IPS-15b (cell line): ENCODE measurements around the gene OXSR1.

Source experiments
- H3K27me3 ChIP-seq: one replicate; pipeline ENCODE4 v1.6.1; 2013; ENCODE audit warnings: low read length; ENCODE audit not compliant: control insufficient read depth, insufficient read depth
- H3K36me3 ChIP-seq: one replicate; pipeline ENCODE4 v1.6.1; 2013; ENCODE audit warnings: low read length; ENCODE audit not compliant: control insufficient read depth, insufficient read depth
- H3K4me1 ChIP-seq: one replicate; pipeline ENCODE4 v1.6.1; 2013; ENCODE audit warnings: mild to moderate bottlenecking, low read length; ENCODE audit not compliant: control insufficient read depth, insufficient read depth
- H3K4me3 ChIP-seq: one replicate; pipeline ENCODE4 v1.5.1; 2013; ENCODE audit warnings: low read depth, low read length
- H3K9ac ChIP-seq: one replicate; pipeline ENCODE4 v1.6.1; 2013; ENCODE audit warnings: low read depth, mild to moderate bottlenecking, low read length
- H3K9me3 ChIP-seq: one replicate; pipeline ENCODE4 v1.6.1; 2013; ENCODE audit warnings: mild to moderate bottlenecking, low read length; ENCODE audit not compliant: control insufficient read depth, insufficient read depth

The OXSR1 gene

DNA sequence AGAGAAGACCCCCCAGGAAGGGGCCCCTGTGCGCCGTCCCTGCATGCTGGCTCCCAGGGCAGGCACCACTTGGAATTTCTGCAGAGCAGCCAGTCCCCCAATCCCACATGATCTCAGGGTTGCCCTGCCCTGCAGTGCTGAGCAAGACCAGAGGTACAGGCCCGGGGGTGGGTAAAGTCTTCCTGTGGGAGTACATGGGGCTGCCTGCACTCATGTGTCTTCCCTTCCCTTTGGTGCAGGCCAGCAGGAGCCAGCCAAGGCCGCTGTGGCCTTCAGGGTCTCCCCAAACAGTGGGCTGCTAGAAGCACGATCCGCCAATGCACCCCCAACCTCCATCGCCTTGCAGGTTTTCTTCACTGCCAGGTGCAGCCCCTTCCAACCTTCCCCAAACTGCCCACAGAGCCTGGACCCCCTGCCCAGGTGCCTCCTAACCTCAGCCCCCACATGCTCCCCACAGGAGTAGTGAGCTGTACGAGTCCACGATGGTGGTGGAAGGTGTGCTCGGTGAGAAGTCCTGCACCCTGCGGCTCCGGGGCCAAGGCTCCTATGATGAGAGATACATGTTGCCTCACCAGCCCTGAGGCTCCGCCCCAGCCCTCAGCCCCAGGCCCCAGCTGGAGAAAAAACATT is 43.4 kb upstream of the OXSR1 start:
- H3K36me3 ChIP-seq: peaks cover 40% of the 10 kb centered on the region
- H3K27me3 ChIP-seq: no peaks in the 10 kb centered on the region
- H3K4me3 ChIP-seq: no peak overlapping the region
- H3K9ac ChIP-seq: no peak overlapping the region
- no peaks in the 10 kb centered on the region for H3K4me1 ChIP-seq
- H3K9me3 ChIP-seq: no peaks in the 10 kb centered on the region

DNA sequence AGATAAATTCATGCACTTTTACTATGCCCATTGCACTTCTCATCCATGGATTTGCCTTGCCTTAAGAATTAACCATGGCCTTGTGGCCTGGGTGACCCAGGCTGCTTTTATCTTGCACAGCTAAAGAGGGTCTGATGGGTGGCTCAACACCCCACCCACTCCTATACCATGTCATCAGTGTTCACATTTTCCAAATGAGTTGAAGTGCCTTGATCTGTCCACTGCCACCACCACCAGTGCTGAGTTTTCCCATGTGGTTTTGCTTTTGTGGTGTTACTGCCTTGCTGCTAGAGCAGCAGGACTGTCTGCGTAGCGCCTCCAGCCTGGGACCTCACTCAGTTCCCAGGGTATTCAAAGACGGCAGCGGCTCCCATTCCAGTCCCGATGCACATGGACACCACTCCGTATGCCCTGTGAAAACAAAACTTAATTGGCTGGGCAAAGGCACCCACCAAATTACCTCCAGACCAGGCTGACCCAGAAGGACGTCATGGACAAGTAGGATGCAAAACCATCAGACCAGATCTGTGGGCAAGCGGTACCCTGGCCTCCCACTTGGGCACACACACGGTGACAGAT is 42.5 kb upstream of the OXSR1 start:
- H3K9me3 ChIP-seq: no peaks in the 10 kb centered on the region
- H3K27me3 ChIP-seq: no peaks in the 10 kb centered on the region
- H3K4me1 ChIP-seq: no peaks in the 10 kb centered on the region
- no peak overlapping the region for H3K9ac ChIP-seq
- no peak overlapping the region for H3K4me3 ChIP-seq
- H3K36me3 ChIP-seq: peaks cover 49% of the 10 kb centered on the region

DNA sequence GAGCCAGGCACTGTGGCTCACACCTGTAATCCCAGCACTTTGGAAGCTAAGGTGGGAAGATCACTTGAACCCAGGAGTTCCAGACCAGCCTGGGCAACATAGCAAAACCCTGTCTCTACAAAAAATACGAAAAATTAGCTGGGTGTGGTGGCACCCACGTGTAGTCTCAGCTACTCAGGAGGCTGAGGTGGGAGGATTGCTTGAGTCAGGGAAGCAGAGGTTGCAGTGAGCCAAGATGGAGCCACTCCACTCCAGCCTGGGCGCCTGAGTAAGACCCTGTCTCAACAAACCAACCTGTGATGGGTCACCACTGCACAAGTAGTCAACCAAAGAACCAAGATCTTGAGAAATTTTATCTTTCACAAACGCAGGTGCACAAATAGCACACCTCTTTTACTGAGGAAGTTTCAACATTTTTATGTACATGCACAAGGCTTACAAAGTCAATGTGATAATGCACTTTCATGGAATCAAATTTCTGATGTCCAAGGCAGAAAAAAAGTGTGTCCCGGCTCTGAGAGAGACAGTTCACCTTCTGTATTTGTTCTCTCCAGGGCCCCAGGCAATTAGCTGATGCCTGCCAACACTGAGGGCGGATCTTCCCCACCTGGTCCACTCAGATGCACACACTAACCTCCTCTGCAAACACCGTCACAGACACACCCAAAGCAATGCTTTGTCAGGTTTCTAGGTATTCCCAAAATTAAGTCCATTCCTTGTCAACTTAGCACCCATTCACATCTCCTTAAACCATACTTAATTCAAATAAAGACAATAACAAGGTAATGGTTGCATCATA is 40.8 kb upstream of the OXSR1 start:
- Histone ChIP-seq H3K4me1 (no peaks in the 10 kb centered on the region), H3K27me3 (no peaks in the 10 kb centered on the region), H3K9me3 (no peaks in the 10 kb centered on the region), H3K9ac (no peak overlapping the region), H3K4me3 (no peak overlapping the region), H3K36me3 (peaks cover 61% of the 10 kb centered on the region)

DNA sequence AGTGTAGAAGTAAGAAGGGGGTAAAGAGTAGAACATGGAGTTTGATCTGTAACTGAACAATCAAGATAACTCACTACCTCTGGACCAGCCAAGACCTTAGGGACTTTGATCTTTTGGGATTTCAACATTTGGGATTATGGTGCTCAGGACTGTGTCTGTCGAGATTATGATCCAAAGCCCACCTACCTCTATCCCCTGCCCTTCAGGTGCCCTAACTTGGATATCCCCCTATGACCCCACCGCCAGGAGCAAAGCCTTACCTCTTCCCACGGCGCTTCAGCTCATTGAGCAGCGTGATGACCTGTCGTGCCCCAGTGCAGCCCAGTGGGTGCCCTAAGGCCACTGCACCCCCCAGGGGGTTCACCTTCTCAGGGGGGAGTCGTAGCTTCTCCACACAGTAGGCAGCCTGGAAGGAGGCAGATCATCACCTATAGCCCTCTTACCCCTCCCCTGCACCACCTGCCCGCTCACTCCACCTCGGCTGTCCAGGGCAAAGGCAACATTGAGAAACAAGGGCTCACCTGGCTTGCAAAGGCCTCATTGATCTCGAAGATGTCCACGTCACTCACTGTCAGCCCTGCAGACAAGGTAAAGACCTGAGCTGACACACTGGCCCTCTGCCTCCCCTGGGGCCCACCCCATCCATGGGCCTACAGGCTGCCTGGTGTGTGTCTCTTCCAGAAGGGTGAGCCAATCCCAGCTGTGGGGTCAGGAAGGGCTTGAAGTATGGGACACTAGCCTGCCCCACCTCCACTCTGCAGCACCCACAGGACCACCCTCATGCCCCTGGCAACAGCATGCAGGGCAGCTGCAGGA is 39.8 kb upstream of the OXSR1 start:
- no peaks in the 10 kb centered on the region for H3K4me1 ChIP-seq
- no peak overlapping the region for H3K4me3 ChIP-seq
- H3K9me3 ChIP-seq: no peaks in the 10 kb centered on the region
- H3K27me3 ChIP-seq: no peaks in the 10 kb centered on the region
- H3K9ac ChIP-seq: no peak overlapping the region
- peaks cover 61% of the 10 kb centered on the region for H3K36me3 ChIP-seq

DNA sequence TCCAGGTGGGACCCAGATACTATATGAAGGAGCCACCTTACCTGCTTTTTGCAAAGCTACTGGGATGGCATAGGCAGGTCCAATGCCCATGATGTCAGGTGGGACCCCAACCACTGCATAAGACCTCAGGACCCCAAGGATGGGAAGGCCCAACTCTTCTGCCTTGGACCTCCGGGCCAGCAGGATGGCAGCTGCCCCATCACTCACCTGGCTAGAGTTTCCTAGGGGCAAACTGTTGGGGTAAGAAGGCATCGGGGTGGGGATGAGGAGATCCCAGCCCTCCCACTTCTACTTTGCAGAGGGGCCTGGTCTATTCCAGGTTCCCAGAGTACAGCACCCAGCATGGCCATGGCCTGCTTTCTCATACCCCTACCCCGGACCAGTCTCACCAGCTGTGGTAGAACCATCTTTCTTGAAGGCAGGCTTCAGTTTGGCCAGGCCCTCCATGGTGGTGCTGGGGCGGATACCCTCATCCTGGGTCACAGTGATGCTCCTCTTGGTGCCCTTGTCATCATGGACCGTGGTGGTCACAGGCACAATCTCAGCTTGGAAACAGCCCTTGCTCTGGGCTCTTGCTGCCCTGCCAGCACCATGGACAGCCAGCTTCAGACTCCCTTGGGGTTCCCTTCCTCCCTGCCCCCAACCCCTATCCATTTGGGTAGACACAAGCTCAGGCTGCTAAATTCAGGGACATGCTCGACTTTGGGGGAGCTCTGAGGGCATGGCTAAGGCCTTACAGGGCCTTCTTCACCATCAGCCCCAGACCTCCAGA is 39.0 kb upstream of the OXSR1 start:
- Histone ChIP-seq H3K27me3 (no peaks in the 10 kb centered on the region), H3K4me1 (no peaks in the 10 kb centered on the region), H3K36me3 (peaks cover 58% of the 10 kb centered on the region), H3K4me3 (no peak overlapping the region), H3K9me3 (no peaks in the 10 kb centered on the region), H3K9ac (no peak overlapping the region)

DNA sequence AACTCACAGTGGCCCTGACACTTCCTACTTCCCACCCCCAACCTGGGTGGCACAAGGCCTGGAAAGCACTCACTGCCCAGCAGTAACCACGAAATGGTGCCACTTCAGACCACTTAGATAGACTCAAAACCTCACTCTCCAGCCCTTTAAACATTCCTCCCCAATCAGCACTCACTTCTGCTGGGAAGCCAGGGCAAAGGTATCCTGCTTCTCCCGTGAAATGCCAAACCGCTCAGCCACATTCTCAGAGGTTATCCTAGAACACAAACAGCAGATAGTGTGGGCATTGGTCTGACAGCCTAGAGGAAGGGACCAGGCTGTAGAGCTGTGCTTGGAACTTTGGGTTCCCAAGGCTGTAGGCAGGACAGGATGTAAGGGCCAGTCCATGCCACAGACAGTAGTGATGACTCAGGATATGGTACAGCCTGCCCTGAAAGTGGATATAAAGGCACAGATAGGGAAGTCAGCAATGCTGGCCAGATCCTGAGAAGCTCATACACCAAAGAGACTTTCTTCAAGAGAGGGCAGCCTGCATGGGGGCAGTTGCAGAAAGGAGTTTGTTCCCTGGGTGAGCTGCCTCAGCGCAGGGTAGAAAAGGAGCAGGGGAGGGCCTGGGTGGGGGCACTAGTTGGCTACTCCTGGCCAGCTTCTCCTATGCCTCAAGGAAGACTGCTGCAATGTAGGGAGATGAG is 37.6 kb upstream of the OXSR1 start:
- Histone ChIP-seq H3K27me3 (no peaks in the 10 kb centered on the region), H3K4me3 (no peak overlapping the region), H3K4me1 (no peaks in the 10 kb centered on the region), H3K9me3 (no peaks in the 10 kb centered on the region), H3K9ac (no peak overlapping the region), H3K36me3 (peaks cover 52% of the 10 kb centered on the region)

DNA sequence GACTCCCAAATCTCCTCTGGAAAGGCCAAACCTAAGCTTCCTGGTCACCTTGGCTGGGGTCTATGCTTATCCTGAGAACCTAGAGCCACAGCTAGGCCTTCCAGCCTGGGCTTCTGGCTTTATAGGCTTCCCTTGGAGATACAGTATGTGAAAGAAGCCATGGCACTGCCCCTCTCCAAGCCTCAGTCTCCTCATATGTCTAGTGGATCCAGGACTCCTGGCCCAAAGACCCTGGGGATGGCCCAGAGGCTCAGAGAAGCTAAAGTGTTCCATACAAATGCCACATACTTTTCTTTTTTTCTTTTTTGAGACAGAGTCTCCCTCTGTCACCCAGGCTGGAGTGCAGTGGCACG is 37.1 kb upstream of the OXSR1 start:
- Histone ChIP-seq H3K36me3 (peaks cover 52% of the 10 kb centered on the region), H3K9me3 (no peaks in the 10 kb centered on the region), H3K9ac (no peak overlapping the region), H3K27me3 (no peaks in the 10 kb centered on the region), H3K4me1 (no peaks in the 10 kb centered on the region), H3K4me3 (no peak overlapping the region)

DNA sequence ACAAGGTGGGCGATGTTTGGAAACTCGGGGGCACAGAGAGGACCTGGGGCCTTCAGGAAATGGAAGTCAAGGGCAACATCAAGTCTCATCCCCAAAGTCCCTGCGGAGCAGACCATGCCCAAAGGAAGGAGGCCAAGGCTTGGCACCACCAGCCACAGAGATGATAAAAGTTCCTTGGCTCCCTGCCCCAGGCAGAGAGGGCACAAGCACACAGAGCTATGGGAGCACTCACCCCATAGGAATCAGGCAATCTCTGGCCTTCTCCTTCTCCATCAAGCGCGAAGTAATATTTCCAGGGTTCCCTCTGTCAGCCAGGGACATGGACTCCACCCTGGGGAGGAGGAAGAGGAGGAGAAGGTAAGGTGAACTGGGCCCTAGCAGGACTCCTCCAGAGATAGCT is 36.3 kb upstream of the OXSR1 start:
- Histone ChIP-seq H3K9ac (no peak overlapping the region), H3K36me3 (peaks cover 52% of the 10 kb centered on the region), H3K4me1 (no peaks in the 10 kb centered on the region), H3K27me3 (no peaks in the 10 kb centered on the region), H3K9me3 (no peaks in the 10 kb centered on the region), H3K4me3 (no peak overlapping the region)

DNA sequence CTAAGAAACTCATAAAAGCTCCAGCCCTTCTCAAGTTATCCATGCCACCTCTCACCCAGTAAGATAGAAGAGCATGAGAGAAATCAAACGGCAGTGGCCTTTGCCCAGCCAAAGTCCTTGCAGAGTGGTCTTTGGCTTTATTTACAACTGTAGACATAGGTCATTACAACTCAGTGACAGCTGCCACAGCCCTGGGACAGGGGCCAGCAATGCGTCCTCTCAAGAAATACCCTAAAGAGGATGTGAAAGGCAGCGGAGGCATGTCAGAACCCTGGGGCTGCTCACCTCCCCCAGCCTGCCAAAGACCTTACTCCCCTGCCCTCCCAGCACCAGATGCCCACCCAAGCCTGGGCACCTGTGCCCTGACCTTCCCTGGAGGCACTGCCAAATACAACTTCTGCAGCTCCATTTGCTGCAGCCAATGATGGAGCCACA is 34.7 kb upstream of the OXSR1 start:
- Histone ChIP-seq H3K36me3 (peaks cover 46% of the 10 kb centered on the region), H3K27me3 (no peaks in the 10 kb centered on the region)

DNA sequence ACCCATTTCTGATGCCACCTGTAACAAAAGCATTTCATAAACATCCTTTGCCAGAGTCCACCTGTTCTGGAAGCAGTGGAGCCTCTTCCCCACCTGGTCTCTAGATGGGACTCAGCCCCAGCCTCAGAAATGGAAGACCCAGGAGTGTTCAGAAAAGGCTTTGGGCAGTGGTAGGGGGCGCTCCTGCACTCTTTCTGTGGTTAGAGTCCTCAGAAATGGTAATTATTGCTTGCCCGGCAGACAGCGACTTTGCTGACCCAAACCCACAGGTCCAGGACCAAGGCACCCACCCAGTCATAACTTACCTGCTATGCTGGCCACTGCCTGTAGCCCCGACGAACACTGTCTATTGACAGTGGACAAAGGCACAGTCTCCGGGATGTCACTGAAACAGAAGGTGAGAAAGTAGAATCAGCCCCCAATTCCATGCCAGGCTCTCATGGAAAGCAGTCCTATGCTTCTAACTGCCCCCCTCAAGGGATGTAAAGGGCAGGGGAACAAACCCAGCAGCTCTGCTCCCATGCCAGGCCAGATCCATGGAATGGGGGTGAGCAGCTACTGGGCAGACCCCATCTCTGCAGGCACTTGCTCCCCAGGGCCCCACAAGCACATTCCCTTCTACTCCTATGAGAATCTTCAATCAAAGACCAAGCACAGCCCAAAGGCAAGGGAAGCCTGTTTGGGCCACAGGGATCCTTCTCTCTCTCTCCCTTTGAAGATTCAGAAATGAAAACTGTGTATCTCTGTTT is 33.5 kb upstream of the OXSR1 start:
- Histone ChIP-seq H3K27me3 (no peaks in the 10 kb centered on the region), H3K36me3 (peaks cover 35% of the 10 kb centered on the region), H3K9me3 (no peaks in the 10 kb centered on the region), H3K4me3 (no peak overlapping the region), H3K4me1 (no peaks in the 10 kb centered on the region), H3K9ac (no peak overlapping the region)

More for the DNA sequence above, 34.7 kb upstream of the OXSR1 start:
- H3K9me3 ChIP-seq: no peaks in the 10 kb centered on the region
- no peak overlapping the region for H3K4me3 ChIP-seq
- H3K4me1 ChIP-seq: no peaks in the 10 kb centered on the region
- H3K9ac ChIP-seq: no peak overlapping the region
